Right lobe of liver (tissue), 6 donors: ENCODE results near the gene SDK1. TPM values are rescaled to one million over a fixed set of nuclear protein-coding genes. Genes with fewer than 3 reads are reported as not detected.

ENCODE experiments used
- ATAC-seq, 4 donors: fragments of 200-7000 bp; cut with Tn5 transposase; one replicate each; pipeline ENCODE4 v1.9.1; 2020; ENCODE audit warnings: mild to moderate bottlenecking in 4 of 4, moderate library complexity in 4 of 4
- DNase-seq, 3 donors: peaks; one replicate each; pipeline ENCODE4 v3.0.0-alpha.2; 2020
- H3K27ac ChIP-seq, 3 donors: fragments of 200-600 bp; one replicate each; pipeline ENCODE4 v1.8.0; 2022
- H3K27me3 ChIP-seq, 2 donors: fragments of 200-600 bp; one replicate each; pipeline ENCODE4 v1.8.0; 2022
- H3K36me3 ChIP-seq, 4 donors: fragments of 200-600 bp; sonication (generic) in 1 of 4; one replicate each; pipeline versions ENCODE4 v1.5.1 to v1.8.0; 2017 to 2022; ENCODE audit warnings: control low read depth in 1 of 4
- H3K4me1 ChIP-seq, 4 donors: fragments of 200-600 bp; sonication (generic) in 1 of 4; one replicate each; pipeline versions ENCODE4 v1.5.1 to v1.8.0; 2017 to 2022; ENCODE audit warnings: control low read depth in 1 of 4
- H3K4me3 ChIP-seq, 3 donors: fragments of 200-600 bp; one replicate each; pipeline ENCODE4 v1.8.0; 2022
- H3K9me3 ChIP-seq, 4 donors: fragments of 200-600 bp; sonication (generic) in 1 of 4; one replicate each; pipeline versions ENCODE4 v1.5.1 to v1.8.0; 2017 to 2022; ENCODE audit warnings: control low read depth in 1 of 4
- CTCF ChIP-seq, 4 donors: fragments of 200-600 bp in 3 of 4; fragments of 450-650 bp in 1 of 4; IDR thresholded peaks; one replicate each; pipeline versions ENCODE4 v1.5.1 to v1.8.0; 2016 to 2022; ENCODE audit warnings: antibody characterized with exemption in 4 of 4, mild to moderate bottlenecking in 2 of 4
- POLR2A ChIP-seq: fragments of 450-650 bp; IDR thresholded peaks from one replicate; pipeline ENCODE4 v1.6.1; 2017; ENCODE audit warnings: antibody characterized with exemption, mild to moderate bottlenecking
- WGBS: methylation state at CpG from one replicate; pipeline ENCODE4 v1.1.6; 2018; ENCODE audit warnings: low coverage, low lambda C conversion rate; ENCODE audit not compliant: insufficient coverage; ENCODE audit errors: missing lambda C conversion rate; 5-methylcytosine and 5-hydroxymethylcytosine counted together
- intact Hi-C, 2 donors: fragments of 100-400 bp; cut with DNase I; formaldehyde crosslinking; loops; one replicate each; pipeline versions ENCODE4 v1.11.2 to v1.14.1; 2022
- total RNA-seq, 6 experiments: library from RNA; depleted of rRNA in 2 of 6; stranded (reverse); fragments of >200 nt in 2 of 6; fragmentation: NEBNext Ultra II Directional in 3 of 6; extraction: Animal tissue kit (Norgen Biotek cat#: 25700) in 3 of 6; gene quantifications; one replicate each; pipeline versions ENCODE4 v1.1.0 to v1.2.4, GENCODE V29; 2016 to 2023
- donor health status: DM: no; HTN: yes; CAD: no.
- donor health status: DM: no; HTN: no; CAD: no.
- donor health status: DM: no; HTN: no; CAD: no.
- donor health status: DM: no; HTN: yes; CAD: no.
- donor health status: DM: no; HTN: yes; CAD: no.

The SDK1 gene
- total RNA-seq, 6 experiments from 2014 or later = 0.07 to 1.4 (median 0.65) TPM

DNA sequence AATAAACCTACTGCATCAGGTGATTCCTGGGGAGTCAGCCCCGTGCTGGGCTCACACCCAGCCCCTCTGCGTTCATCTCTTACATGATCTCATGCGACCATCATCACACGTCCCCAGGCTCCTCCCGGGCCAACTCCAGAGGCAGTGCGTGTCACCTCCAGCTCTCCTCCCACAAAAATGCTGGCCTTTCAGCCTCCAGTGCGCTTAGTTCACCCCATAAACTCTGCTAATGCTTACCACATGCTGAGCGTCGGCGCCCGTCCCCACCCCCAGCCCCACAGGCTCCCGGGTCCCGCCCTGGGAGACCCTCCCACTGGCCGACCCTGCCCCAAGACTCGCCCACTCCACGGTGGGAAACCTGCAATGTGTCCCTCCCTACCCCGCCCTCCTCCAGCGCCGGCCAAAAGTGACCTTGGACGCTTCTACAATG is 816 bp upstream of the SDK1 start:
- Histone ChIP-seq H3K27ac (no peak overlapping the region), H3K9me3 (no peaks in the 10 kb centered on the region), H3K4me3 (peak overlapping the region; percentile 35 to 47 (median 43)), H3K36me3 (no peaks in the 10 kb centered on the region), H3K4me1 (peaks cover 0 to 10% (median 0%) of the 10 kb centered on the region in 4 donors), H3K27me3 (no peaks in the 10 kb centered on the region)
- no peak for DNase-seq
- WGBS = 2% methylated on average over 8 of the region's 20 CpGs
- TF ChIP-seq CTCF (IDR thresholded peaks at IDR 0.05) (no peak), POLR2A (no peak)
- no peak for ATAC-seq
- intact Hi-C loops = no loop called here

DNA sequence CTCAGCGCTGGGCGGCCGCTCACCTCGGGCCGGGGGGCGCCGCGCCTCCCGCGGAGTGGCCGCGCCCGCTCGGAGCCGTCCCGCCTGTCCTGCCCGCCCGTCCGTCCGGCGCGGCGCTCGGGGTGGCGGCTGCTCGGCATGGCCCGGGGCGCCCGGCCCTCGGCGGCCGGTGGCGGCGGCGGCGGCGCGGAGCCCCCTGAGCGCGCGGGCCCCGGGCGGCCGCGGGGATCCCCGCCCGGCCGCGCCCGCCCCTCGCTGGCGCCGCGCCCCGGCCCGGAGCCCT is 338 bp downstream of the SDK1 start:
- Histone ChIP-seq H3K9me3 (no peaks in the 10 kb centered on the region), H3K4me3 (peak overlapping the region in 2 of 3 donors; percentile 36 to 53), H3K4me1 (peaks cover 0 to 10% (median 0%) of the 10 kb centered on the region in 4 donors), H3K36me3 (no peaks in the 10 kb centered on the region), H3K27me3 (no peaks in the 10 kb centered on the region), H3K27ac (no peak overlapping the region)
- intact Hi-C loops = no loop called here
- no peak for DNase-seq
- ATAC-seq = no peak
- no peak for TF ChIP-seq CTCF (IDR thresholded peaks at IDR 0.05)
- TF ChIP-seq POLR2A = no peak
- no CpG with 5 or more reads among the region's 56 CpGs for WGBS

DNA sequence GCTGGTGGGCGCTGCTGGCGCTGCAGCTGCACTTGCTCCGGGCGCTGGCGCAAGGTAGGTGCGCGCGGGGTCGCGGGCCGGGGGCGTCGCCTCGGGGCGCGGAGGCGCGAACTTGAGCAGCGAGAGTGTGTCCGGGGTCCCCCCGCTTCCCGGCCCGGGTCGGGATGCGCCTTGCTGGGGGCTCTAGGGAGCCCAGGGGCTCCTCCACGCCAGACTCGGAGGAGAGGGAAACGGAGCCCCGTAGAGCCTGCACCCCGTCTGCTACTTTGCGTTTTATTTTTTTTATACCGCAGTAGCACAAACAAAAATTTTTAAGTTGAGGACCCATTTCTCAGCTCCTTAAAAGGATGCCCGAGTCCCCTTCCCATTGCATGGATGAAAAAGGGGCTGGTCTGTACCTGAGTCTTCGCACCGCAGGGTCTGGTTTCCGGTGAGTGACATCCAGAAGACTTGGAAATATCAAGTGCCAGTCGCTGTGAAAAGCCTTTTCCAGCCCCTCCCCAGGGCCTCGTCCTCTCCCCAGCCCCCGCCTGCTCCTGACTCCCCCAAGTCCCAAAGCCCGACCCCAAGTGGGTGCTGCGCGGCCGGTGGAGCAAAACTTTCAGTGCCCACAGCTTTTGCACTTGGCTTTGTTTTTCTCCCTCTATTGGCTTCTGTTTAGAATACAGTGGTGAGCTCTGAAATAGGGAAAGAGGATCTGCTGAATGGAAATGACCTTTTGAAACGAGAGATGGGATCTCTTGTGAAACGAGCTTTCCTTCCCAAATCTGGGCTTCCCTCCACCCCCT is 973 bp downstream of the SDK1 start:
- intact Hi-C loops = no loop called here
- no peak overlapping the region for H3K27ac ChIP-seq

DNA sequence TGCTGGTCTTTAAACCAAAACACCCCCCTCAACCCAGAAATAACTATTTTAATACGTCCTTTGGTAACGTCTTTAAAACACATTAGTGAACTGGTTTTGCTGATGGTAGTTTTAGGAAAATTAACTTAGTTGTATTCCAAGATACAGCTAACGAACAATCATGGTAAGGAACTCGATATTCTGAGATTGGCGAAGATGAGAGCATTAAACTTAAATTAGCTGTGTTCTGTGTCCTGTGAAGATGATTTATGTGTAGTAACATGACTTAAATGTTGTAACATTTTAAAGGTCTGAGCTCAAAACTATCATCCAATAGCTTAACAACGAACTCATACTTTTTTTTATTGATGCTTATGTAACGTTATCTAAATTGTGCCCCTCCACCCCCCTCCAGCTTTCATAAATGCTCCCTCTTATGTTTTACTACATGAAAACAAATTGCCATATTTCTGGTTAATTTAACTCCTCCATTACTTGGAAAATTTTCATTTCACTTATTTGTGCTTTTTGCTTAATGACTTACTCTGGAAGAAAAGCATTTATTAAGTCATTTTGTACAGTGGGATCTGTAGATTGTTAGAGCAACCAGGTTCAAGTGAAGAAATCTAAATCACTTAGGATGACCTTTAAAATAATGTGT is 1.7 kb downstream of the SDK1 start:
- 47% methylated on average over 7 of the region's 7 CpGs for WGBS
- H3K4me3 ChIP-seq = peak overlapping the region in 1 of 3 donors; percentile 34
- H3K27ac ChIP-seq = no peak overlapping the region
- ATAC-seq = no peak
- no peaks in the 10 kb centered on the region for H3K36me3 ChIP-seq
- H3K9me3 ChIP-seq = no peaks in the 10 kb centered on the region
- TF ChIP-seq POLR2A = no peak
- TF ChIP-seq CTCF (IDR thresholded peaks at IDR 0.05) = no peak
- peaks cover 0 to 10% (median 0%) of the 10 kb centered on the region in 4 donors for H3K4me1 ChIP-seq
- intact Hi-C loops = no loop called here
- H3K27me3 ChIP-seq = no peaks in the 10 kb centered on the region
- no peak for DNase-seq

More for the DNA sequence above, 973 bp downstream of the SDK1 start:
- TF ChIP-seq POLR2A = no peak
- TF ChIP-seq CTCF (IDR thresholded peaks at IDR 0.05) = peak in 1 of 4 donors; percentile 16
- ATAC-seq (peak; percentile 17 to 47 (median 35)), DNase-seq (peak in 1 of 3 donors; percentile 27)
- Histone ChIP-seq H3K4me1 (peaks cover 0 to 10% (median 0%) of the 10 kb centered on the region in 4 donors), H3K4me3 (peak overlapping the region; percentile 33 to 41 (median 34)), H3K36me3 (no peaks in the 10 kb centered on the region), H3K27me3 (no peaks in the 10 kb centered on the region), H3K9me3 (no peaks in the 10 kb centered on the region)
- 2% methylated on average over 10 of the region's 45 CpGs for WGBS
